Measurements from ENCODE around the gene CELF4.

The CELF4 gene

GRCh38 chr18:37565101-37565976 lies at the start of gene CELF4:
CELF4 (minus strand) TSS chr18:37565798.
- DNase-seq (ENCODE audit: low spot score): peak; percentile 40

DNA sequence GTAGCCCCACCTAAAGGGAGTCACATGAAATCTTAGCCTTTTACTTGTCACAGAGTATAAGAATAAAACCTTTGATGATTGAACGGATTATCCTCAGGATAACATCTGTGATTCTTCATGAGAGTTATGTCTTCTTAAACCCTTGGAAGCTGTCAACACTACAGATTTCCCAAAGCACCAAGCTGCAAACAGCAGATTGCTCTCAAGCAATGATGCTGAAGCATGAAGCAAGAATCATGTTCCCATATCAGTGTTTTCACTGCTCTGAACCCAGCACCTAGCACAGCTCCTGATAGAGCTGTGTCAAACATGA lies 47.6 kb upstream of the CELF4 start:
- DNase-seq (ENCODE audit: low spot score): no peak

- DNase-seq (ENCODE audit: low spot score): no peak
These were observed 47.1 kb upstream of the CELF4 start for GRCh38 chr18:37612524-37613252.

DNA sequence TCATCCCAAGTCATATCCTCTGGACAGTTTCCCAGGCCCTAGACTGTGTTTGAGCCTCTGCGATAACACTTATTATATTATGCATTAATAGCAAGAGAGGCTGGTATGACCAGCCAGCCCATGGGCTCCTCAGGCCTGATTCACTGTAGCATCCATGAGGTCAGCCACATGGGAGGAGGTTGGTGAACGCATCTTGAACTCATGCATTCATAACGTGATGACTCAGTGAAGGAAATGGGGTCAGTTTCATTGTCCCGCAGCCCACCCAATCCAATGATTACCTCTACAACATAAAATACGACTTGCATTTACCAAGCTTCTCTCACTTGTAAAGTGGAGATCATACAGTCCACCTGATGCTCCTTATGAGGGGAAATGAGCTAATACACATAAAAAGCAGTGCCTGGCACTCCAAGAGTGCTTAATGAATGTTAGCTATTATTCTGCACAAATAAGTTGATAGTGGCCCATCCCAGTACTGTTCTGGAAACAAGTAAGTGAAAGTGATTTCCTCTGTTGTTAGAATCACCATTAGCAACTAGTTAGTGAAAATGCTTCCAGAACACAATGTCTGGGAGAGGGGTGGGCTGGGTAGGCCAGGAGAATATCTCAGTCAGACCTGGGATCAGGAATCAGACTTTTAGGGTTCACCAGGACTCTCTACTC lies 46.1 kb upstream of the CELF4 start:
- no peak for DNase-seq (ENCODE audit: low spot score)

GRCh38 chr18:37608876-37609275 lies 43.3 kb upstream of the CELF4 start:
- DNase-seq (ENCODE audit: low spot score): no peak

GRCh38 chr18:37607281-37607680 lies 41.7 kb upstream of the CELF4 start:
- DNase-seq (ENCODE audit: low spot score): no peak

DNA sequence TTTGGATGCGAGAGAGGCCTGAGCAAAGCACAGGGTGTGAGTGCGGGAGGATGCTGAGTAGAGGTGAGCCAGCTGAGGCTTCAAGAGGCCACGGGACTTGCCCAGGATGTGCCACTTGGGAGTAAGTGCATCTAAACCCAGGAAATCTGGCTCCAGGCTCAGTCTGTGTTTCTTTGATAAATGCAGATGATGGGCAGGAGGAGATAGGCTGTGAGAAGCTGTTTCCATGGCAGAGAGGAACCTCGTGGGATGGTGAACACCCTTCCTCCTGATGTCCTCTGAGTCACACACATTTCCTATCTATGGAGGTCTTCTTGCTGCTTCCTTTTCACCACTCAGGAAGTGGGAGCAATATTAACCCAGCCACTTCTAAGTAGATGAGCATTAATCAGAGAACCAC lies 38.4 kb upstream of the CELF4 start:
- DNase-seq (ENCODE audit: low spot score): no peak

- no peak for DNase-seq (ENCODE audit: low spot score)
These were observed 33.6 kb upstream of the CELF4 start for GRCh38 chr18:37598966-37599896.

DNA sequence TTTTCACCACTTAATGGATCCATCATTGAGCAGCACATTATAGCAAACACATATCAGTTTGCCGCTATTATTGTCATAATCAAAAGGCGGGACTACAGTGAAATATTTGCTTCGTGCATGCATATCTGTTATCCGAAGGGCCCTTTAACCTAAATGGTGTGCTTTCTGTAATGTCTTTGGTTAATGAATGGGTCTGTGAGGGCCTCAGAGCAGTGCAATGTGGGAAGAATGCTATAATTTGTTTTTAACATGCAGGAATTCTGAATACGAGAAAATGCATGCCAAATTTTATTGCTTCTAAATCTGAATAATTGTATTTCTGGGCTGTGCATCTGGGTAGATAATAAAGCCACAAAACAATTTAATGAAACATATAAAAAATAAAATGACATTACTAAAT lies 32.8 kb upstream of the CELF4 start:
- DNase-seq (ENCODE audit: low spot score): no peak

DNA sequence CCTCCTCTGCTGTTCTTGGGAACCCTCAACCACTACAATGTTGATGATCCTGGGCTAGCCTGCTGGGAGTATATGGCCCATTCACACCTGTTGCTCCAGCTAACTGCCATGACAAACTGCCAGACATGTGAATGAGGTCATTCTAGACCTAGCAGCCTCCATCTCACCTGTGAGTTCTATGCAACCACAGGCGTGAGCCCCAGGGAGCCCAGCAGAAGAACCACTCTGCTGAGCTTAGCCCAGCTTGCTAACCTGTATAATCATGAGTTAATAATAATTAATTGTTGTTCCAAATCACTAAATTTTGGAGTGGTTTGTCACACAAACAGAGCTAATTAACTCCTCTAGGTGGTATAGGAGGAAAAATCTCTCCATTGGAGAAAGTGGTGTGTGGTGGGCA lies 24.7 kb upstream of the CELF4 start:
- DNase-seq (ENCODE audit: low spot score): no peak

GRCh38 chr18:37588289-37588688 lies 22.7 kb upstream of the CELF4 start:
- no peak for DNase-seq (ENCODE audit: low spot score)

DNA sequence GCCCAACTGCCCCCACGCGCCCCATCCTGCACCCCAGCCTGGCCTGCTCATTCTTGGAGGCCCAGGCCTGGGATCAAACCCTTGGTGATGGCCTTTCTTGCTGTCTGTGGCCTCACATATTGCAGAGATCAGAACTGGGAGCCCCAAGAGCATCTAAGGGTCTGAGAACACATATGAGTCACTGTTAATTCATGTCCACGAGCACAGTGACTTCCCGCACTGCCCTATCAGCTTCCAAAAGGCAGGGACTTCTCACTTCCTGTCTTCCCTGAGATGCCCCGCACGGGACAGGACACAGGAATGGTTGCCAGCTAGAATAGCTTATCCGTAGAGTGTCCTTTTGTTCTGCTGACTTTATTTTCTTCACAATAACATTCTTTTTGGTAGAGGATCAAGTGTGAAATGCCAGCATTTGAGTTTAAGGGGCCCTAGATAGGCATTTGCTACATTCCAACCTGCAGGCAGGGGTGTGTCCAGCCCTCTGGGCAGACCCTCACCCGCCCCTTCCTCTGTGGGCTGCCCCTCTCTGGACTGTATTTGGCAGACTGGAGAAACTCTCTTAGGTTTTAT lies 21.1 kb upstream of the CELF4 start:
- no peak for DNase-seq (ENCODE audit: low spot score)

GRCh38 chr18:37584952-37585695 lies 19.5 kb upstream of the CELF4 start:
- DNase-seq (ENCODE audit: low spot score): no peak

DNA sequence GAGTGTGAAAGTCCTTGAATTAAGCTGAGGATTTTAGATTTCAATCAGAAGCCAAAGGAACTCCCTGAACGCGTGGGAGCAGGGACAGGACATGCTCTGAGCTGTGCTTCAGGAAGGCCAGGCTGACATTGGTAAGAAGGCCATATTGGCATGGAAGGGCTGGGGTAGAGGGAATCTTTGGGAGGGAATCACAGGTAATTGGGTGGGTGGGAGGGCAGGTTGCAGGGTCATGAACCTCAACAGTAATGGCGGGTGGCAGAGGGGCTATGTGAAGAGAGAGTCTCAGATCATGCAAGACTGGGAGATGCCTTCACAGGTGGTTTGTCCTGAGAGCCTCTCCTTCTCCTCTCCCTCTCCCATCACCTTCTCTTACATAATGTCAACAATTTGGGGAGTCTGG lies 18.6 kb upstream of the CELF4 start:
- no peak for DNase-seq (ENCODE audit: low spot score)

GRCh38 chr18:37582261-37582660 lies 16.7 kb upstream of the CELF4 start:
- DNase-seq (ENCODE audit: low spot score): no peak

GRCh38 chr18:37578886-37579513 lies 13.4 kb upstream of the CELF4 start:
- peak; percentile 47 for DNase-seq (ENCODE audit: low spot score)

GRCh38 chr18:37578182-37578678 lies 12.6 kb upstream of the CELF4 start:
- DNase-seq (ENCODE audit: low spot score): no peak

GRCh38 chr18:37577051-37577611 lies 11.5 kb upstream of the CELF4 start:
- DNase-seq (ENCODE audit: low spot score): peak; percentile 35

- DNase-seq (ENCODE audit: low spot score): no peak
These were observed 10.0 kb upstream of the CELF4 start for GRCh38 chr18:37575646-37576045.

DNA sequence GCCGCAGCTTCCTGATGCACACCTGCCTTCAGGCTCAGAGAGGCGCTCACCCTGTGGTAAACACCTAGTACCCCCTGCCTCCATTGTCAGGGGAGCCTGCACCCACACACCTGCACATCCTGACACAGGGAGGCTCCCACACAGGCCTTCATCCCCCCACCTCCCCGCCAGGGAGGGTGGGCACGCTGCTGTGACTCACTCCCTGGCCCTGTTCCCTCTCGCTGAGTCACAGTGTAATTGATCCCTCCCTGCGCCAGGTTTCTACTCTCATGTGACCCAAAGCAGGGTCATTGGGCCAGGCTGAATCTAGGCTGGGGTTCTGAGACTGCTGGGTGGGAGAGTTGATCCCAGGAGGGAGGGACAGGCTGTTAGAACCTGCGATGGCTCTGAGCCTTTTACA lies 8.5 kb upstream of the CELF4 start:
- DNase-seq (ENCODE audit: low spot score): no peak

Measured in AG20443 (cell line).